ENCODE results near the gene LTB.

GRCh38 chr6:31592396-31592771, 10.2 kb upstream of the LTB start:
- TF ChIP-seq SRSF1 (IDR thresholded peaks at IDR 0.05; ENCODE audit: low read depth, low read length) (no peak), RAD51 (IDR thresholded peaks at IDR 0.05; ENCODE audit: borderline replicate concordance, low read depth) (no peak)

Measured in K562 (cell line).